ENCODE measurements around the gene TCF7L1.

GRCh38 chr2:85234868-85235267, 101.7 kb downstream of the TCF7L1 start:
- TF ChIP-seq POLR2A (IDR thresholded peaks at IDR 0.05; ENCODE audit: extremely low read depth, insufficient read length) (no peak), CTCF (IDR thresholded peaks at IDR 0.05; ENCODE audit: low read depth, low read length) (no peak), MAX (IDR thresholded peaks at IDR 0.05; ENCODE audit: low read depth, low read length) (no peak), MYC (IDR thresholded peaks at IDR 0.05; ENCODE audit: low read depth, low read length) (no peak)

Measured in NB4 (cell line).